Thyroid gland (tissue), 4 donors: ENCODE results near the gene ARMS2. TPM values are rescaled to one million over a fixed set of nuclear protein-coding genes. Genes with fewer than 3 reads are reported as not detected.

Experiments used
- DNase-seq, 2 donors: peaks; one replicate each; pipeline ENCODE4 v3.0.0-alpha.2; 2019
- H3K27ac ChIP-seq, 3 donors: fragments of 200-600 bp; sonication (generic); 1 replicate in 2 of 3; 2 replicates in 1 of 3; pipeline ENCODE4 v1.5.1; 2016 to 2019; ENCODE audit warnings: mild to moderate bottlenecking in 1 of 3, moderate library complexity in 1 of 3
- H3K27me3 ChIP-seq: fragments of 200-600 bp; sonication (generic); one replicate; pipeline ENCODE4 v1.5.1; 2019
- H3K36me3 ChIP-seq, 2 donors: fragments of 200-600 bp; sonication (generic); one replicate each; pipeline ENCODE4 v1.5.1; 2016 to 2019
- H3K4me1 ChIP-seq, 2 donors: fragments of 200-600 bp; sonication (generic); one replicate each; pipeline ENCODE4 v1.5.1; 2017 to 2019
- H3K4me3 ChIP-seq, 3 donors: fragments of 200-600 bp; sonication (generic); replicated peaks in 1 of 3; 1 replicate in 2 of 3; 2 replicates in 1 of 3; pipeline ENCODE4 v1.5.1; 2016; ENCODE audit warnings: mild to moderate bottlenecking in 1 of 3
- H3K9me3 ChIP-seq: fragments of 200-600 bp; sonication (generic); one replicate; pipeline ENCODE4 v1.5.1; 2017
- CTCF ChIP-seq, 6 experiments: fragments of 200-600 bp in 3 of 6; fragments of 450-650 bp in 3 of 6; sonication (generic) in 3 of 6; IDR thresholded peaks; one replicate each; pipeline ENCODE4 v1.5.1; 2016 to 2019; ENCODE audit warnings: antibody characterized with exemption in 6 of 6, mild to moderate bottlenecking in 2 of 6, inconsistent platforms in 1 of 6, moderate library complexity in 1 of 6
- POLR2A ChIP-seq, 2 donors: fragments of 450-650 bp; IDR thresholded peaks; one replicate each; pipeline ENCODE4 v1.6.1; 2017; ENCODE audit warnings: antibody characterized with exemption in 2 of 2, mild to moderate bottlenecking in 2 of 2, moderate library complexity in 1 of 2
- whole genome bisulfite sequencing, 2 donors: methylation state at CpG; one replicate each; pipeline ENCODE4 v1.1.5; 2017; 5-methylcytosine and 5-hydroxymethylcytosine counted together
- intact Hi-C: fragments of 100-400 bp; cut with DNase I; formaldehyde crosslinking; loops from one replicate; pipeline ENCODE4 v1.15.1; 2023
- total RNA-seq, 4 donors: library from RNA; depleted of rRNA; stranded (reverse); fragments of >200 nt; gene quantifications; one replicate each; pipeline ENCODE4 v1.2.3, GENCODE V29; 2016

The ARMS2 gene
- total RNA-seq, 4 donors from 2014 or later: not detected

GRCh38 chr10:122458693-122459092, 4.2 kb downstream of the ARMS2 start:
- Histone ChIP-seq H3K4me3 (no peak overlapping the region), H3K27me3 (no peaks in the 10 kb centered on the region), H3K36me3 (no peaks in the 10 kb centered on the region), H3K27ac (no peak overlapping the region), H3K4me1 (peaks cover 0 to 13% of the 10 kb centered on the region in 2 donors), H3K9me3 (no peaks in the 10 kb centered on the region)
- DNase-seq: no peak
- intact Hi-C loops: loop anchor here (5.0 kb wide), 1 partner anchor 94 kb away; no protein-coding TSS in a partner anchor
- WGBS, 2 donors: 43 to 66% methylated on average over 5 to 6 of the region's 6 CpGs
- TF ChIP-seq POLR2A (IDR thresholded peaks at IDR 0.05): no peak
- TF ChIP-seq CTCF (IDR thresholded peaks at IDR 0.05): no peak

GRCh38 chr10:122459561-122460273, 5.3 kb downstream of the ARMS2 start:
- H3K36me3 ChIP-seq: no peaks in the 10 kb centered on the region
- intact Hi-C loops: loop anchor here (5.0 kb wide), 1 partner anchor 93 kb away; no protein-coding TSS in a partner anchor
- H3K4me3 ChIP-seq: no peak overlapping the region
- no peaks in the 10 kb centered on the region for H3K9me3 ChIP-seq
- no peak overlapping the region for H3K27ac ChIP-seq
- WGBS, 2 donors: 79 to 83% methylated on average over 14 of the region's 14 CpGs
- DNase-seq: no peak
- no peaks in the 10 kb centered on the region for H3K27me3 ChIP-seq
- TF ChIP-seq POLR2A (IDR thresholded peaks at IDR 0.05) (no peak), CTCF (IDR thresholded peaks at IDR 0.05) (no peak)
- peaks cover 0 to 13% of the 10 kb centered on the region in 2 donors for H3K4me1 ChIP-seq

GRCh38 chr10:122460891-122461293, 6.4 kb downstream of the ARMS2 start:
- 1 to 5% methylated on average over 13 to 37 of the region's 40 CpGs for WGBS, 2 donors

GRCh38 chr10:122461367-122461728, 6.9 kb downstream of the ARMS2 start, which contains the start of gene HTRA1:
Gene HTRA1 (plus strand): TSS chr10:122461553. CDS start chr10:122461653, 100 bp downstream.
- peaks cover 0 to 13% of the 10 kb centered on the region in 2 donors for H3K4me1 ChIP-seq
- intact Hi-C loops: no loop called here
- no CpG with 5 or more reads among the region's 56 CpGs for WGBS, 2 donors
- no peaks in the 10 kb centered on the region for H3K27me3 ChIP-seq
- TF ChIP-seq POLR2A (IDR thresholded peaks at IDR 0.05): peak in 1 of 2 donors; percentile 51
- TF ChIP-seq CTCF (IDR thresholded peaks at IDR 0.05): no peak
- H3K9me3 ChIP-seq: no peaks in the 10 kb centered on the region
- H3K36me3 ChIP-seq: no peaks in the 10 kb centered on the region
- DNase-seq: peak; percentile 69 to 78
- H3K27ac ChIP-seq: peak within 1 kb of the TSS; percentile 44 to 63 (median 61)
- peak within 1 kb of the TSS; percentile 43 to 69 (median 65) for H3K4me3 ChIP-seq

More at GRCh38 chr10:122460891-122461293, 6.4 kb downstream of the ARMS2 start:
- Histone ChIP-seq H3K27me3 (no peaks in the 10 kb centered on the region), H3K36me3 (no peaks in the 10 kb centered on the region), H3K4me3 (peak overlapping the region; percentile 43 to 69 (median 65)), H3K27ac (peak overlapping the region in 2 of 3 donors; percentile 30 to 63), H3K9me3 (no peaks in the 10 kb centered on the region), H3K4me1 (peaks cover 0 to 13% of the 10 kb centered on the region in 2 donors)
- TF ChIP-seq CTCF (IDR thresholded peaks at IDR 0.05) (no peak), POLR2A (IDR thresholded peaks at IDR 0.05) (no peak)
- intact Hi-C loops: no loop called here
- DNase-seq: peak; percentile 12 to 17
